ENCODE measurements around the gene ZFR.

Gene ZFR

DNA sequence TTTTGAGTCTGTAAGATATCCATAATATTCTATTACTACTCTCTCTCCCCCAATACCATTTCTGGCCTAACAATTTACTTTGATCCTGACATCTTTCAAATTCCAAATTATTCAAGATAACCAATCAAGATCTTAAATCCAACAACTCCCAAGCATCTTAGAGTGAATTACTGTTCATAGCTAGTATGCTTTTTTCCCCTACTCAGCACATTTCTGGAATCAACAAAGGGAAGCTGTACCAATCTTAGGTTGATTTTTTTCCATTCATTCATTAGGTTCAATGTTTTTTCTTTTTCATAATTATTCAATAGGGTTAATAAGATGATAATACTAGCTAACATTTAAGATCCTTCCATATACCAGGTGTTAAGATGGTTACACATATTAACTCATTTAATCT lies 81.5 kb downstream of the ZFR start:
- no peak for DNase-seq (ENCODE audit: low read depth, low spot score)

GRCh38 chr5:32362527-32362926 lies 82.0 kb downstream of the ZFR start:
- DNase-seq (ENCODE audit: low read depth, low spot score) = no peak

DNA sequence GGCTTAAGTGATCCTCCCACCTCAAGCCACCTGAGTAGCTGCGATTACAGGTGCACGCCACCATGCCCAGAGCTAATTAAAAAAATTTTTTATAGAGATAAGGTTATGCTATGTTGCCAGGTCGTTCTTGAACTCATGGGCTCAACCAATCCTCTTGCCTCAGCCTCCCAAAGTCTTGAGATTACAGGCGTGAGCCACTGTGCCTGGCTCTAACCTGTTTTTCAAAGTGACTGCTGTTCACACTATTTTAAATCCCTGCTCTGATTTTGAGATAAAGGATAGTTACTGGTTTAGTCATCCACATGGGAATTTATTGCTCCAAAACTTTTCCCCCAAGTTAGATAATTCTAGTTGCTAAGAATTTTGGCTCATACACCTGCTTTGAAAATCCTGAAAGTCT lies 83.6 kb downstream of the ZFR start:
- no peak for DNase-seq (ENCODE audit: low read depth, low spot score)

DNA sequence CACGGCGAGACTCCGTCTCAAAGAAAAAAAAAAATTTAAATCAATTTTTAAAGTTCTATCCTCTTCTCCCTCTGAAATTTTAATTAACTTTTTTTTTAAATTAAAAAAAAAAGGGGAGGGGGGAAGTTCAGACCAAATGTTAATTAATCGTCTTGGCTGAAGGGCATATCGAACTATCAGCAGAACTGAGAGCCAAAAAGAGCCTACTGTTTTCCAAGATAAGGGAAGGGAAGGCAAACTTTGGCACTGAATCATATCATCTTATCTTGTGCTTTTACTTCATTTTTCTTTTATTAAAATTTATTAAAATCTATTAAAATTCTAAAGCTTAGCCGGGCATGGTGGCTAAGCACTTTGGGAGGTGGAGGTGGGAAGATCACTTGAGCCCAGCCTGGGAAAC lies 85.9 kb downstream of the ZFR start:
- DNase-seq (ENCODE audit: low read depth, low spot score) = no peak

DNA sequence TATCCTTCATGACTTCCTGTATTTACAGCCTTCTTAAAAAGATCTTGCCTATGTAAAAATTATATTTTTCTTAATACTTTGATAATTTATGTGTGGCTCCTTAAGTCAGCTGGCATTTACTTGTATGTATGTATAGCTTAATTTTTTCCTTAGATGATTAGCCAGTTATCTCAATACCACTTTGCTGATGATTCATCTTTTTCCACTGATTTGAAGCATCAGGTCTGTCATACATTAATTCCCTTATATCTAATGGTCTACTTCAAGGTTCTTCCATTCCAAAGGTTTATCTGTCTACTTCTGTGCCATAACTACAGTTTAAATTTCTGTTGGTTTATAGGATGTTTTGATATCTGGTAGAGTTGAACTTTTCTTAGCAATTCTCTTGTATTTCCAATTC lies 86.9 kb downstream of the ZFR start:
- DNase-seq (ENCODE audit: low read depth, low spot score) = no peak

GRCh38 chr5:32355686-32356085 lies 88.9 kb downstream of the ZFR start:
- DNase-seq (ENCODE audit: low read depth, low spot score) = no peak

GRCh38 chr5:32353420-32353819 lies 91.1 kb downstream of the ZFR start:
- DNase-seq (ENCODE audit: low read depth, low spot score) = no peak

- DNase-seq (ENCODE audit: low read depth, low spot score) = no peak
Measured at GRCh38 chr5:32352685-32353084, 91.9 kb downstream of the ZFR start.

- no peak for DNase-seq (ENCODE audit: low read depth, low spot score)
Measured at GRCh38 chr5:32346869-32347268, 97.7 kb downstream of the ZFR start.

DNA sequence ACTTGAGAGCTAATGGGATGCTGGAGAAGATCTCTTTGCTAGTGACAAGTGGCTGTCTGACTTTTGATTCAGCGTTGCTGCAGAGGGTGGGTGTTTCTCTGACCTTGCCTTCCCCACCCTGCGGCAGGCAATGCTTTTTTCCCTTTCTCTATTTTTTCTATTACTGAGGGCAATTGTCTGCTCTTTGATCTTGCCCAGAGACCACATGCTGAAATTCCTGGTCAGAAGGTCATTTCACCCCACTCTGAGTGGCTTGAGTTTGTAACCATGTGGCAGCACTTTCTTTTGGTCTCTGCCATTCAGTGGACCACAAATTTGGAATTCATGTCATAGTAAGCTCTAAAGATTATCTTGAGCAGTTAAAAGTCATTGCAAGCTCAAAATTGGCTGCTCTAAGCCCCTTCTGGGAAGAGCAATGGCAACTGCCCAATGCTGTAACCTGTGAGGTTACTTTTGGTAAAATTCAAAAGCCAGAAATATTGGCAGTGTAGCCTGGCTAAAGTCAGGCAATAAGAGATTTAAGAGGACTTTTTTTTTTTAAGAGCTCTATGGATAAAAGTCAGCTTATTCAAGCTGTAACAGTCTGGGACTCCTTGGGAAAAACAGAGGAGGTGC lies 101.4 kb downstream of the ZFR start:
- DNase-seq (ENCODE audit: low read depth, low spot score) = no peak

- no peak for DNase-seq (ENCODE audit: low read depth, low spot score)
Measured at GRCh38 chr5:32342656-32343055, 101.9 kb downstream of the ZFR start.

- DNase-seq (ENCODE audit: low read depth, low spot score) = no peak
Measured at GRCh38 chr5:32339878-32340277, 104.7 kb downstream of the ZFR start.

GRCh38 chr5:32339198-32339597 lies 105.3 kb downstream of the ZFR start:
- DNase-seq (ENCODE audit: low read depth, low spot score) = no peak

DNA sequence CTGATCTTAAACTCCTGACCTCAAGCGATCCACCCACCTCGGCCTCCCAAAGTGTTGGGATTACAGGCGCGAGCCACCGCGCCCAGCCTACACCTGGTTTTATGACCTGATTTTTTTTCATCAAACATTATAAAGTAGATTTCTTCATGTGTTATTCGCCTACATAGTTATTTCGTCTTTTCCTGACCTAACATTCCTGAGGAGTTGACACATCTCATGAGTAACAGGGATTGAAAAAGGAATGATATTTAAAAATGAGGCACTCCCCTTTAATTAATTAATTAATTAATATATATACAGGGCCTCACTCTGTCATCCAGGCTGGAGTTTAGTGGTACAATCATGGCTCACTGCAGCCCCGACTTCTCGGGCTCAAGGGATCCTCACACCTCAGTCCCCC lies 111.6 kb downstream of the ZFR start:
- no peak for DNase-seq (ENCODE audit: low read depth, low spot score)

GRCh38 chr5:32332361-32332760 lies 112.2 kb downstream of the ZFR start:
- DNase-seq (ENCODE audit: low read depth, low spot score) = no peak

DNA sequence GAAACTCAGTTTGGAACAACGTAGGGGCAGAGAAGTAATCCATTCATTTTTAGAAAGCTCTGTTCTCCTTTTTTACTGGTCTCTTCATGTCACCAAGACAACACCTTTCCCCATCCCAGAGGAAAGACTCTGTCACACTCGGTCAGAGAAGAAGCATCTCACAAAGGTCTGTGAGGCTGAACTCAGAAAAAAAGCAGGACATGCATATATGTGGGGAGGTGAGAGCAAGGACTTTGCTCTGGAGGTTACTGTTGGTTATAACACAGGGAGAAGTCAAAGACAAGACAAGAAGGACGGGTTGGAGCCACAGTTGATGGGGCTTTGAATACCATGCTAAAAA lies 112.6 kb downstream of the ZFR start:
- DNase-seq (ENCODE audit: low read depth, low spot score) = no peak

DNA sequence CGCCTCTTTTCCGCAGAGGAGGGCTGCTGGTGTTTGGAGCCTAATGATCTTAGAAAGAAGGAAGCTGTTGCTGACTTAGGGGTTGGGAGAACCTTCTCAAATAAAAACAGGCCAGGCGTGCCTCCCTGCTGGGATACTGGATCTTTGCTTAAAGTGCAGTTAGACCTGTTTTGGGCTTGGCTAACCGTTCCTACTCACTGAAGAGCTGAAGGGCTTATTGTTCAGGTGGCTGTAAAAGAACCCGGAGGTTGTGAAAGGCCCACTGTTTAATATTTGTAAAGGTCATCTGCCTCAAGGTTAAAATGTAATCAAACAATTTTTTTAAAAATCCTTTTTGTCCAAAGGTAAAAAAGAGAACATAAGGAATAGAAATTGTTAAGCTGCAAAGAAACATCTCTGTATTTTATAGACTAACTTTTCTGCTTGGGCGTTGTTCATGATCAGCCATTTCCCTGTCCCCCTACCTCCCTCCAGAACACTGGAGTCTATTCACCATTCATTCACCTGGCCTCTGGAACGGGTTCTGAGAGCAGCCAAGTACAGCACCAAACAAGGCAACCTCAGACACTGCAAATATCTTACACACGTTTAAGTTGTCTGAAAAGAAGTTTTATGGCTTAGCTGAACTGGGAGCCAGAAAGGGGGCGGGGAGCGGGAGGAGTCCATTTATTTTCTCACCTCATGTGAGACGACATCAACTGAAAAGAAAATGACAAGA lies 113.2 kb downstream of the ZFR start:
- no peak for DNase-seq (ENCODE audit: low read depth, low spot score)

- no peak for DNase-seq (ENCODE audit: low read depth, low spot score)
Measured at GRCh38 chr5:32330126-32330971, 114.2 kb downstream of the ZFR start.

DNA sequence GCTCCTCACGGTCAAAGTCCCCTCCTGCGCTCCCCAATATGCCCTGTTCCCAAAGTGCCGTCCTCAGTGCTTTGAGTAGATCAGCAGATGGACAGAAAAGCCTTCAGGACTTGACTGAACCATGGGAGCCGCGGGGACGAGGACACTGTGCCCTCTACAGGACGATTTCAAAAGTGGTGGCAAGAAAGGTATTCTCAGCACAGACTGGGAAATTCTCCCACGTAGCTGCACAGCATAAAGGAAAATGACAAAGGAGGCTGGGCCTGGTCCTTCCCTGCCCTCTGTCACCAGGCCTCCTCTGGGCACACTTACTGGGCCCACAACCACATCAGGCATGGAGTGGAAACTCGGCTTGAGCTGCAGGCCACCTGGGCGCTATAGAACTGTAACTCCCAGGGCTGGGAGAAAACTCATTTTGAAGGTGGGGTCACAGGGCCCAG lies 115.1 kb downstream of the ZFR start:
- peak; percentile 9 for DNase-seq (ENCODE audit: low read depth, low spot score)

DNA sequence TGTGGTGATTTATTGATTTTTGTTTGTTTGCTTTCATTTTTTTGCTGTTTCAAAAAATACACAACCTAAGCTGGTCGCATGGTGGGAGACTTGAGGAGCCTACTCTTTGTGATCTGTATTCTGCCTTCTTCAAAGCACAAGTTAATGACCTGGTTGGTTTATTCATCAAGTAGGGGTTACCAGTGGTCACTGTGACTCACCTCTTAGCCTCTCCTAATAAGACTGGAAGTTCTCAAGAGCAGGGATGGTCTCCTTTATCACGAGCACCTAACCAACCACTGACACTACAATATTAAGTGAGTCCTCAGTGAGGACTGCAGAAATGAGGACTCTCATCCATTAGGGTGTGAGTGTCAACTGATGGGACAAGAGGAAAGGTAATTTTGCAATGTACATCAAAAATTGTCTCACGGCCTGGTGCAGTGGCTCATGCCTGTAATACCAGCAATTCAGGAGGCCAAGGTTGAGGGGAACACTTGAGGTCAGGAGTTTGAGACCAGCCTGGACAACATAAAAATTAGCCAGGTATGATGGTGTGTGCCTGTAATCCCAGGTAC lies 118.2 kb downstream of the ZFR start:
- no peak for DNase-seq (ENCODE audit: low read depth, low spot score)

GRCh38 chr5:32325616-32326015 lies 118.9 kb downstream of the ZFR start:
- DNase-seq (ENCODE audit: low read depth, low spot score) = no peak

DNA sequence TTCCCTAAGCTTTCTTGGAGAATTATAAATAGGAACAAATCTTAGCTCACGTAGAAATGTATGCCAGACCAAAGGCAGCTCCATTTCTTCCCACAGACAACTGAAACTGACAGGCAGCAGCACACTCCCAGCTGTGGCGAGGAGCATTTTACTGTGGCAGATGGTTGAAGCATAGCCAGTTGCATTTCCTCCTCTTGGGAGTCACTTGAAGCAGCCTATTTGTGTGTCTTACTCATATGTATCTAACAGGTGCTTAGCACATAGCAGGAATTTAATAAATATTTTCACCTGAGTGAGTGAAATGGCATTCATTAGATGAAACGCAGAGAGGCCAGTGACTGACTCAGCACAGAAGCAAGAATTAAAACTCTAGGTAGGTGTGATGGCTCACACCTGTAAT lies 119.5 kb downstream of the ZFR start:
- no peak for DNase-seq (ENCODE audit: low read depth, low spot score)

- no peak for DNase-seq (ENCODE audit: low read depth, low spot score)
Measured at GRCh38 chr5:32323741-32324140, 120.8 kb downstream of the ZFR start.
